SIG-M5 (cell line): ENCODE measurements around the gene NTSR1.
A peak's percentile ranks its signal among the peaks of the same experiment; 100 is the strongest.

Experiments
- DNase-seq: peaks from one replicate; lab custom pipeline; 2025; lab: John Stamatoyannopoulos, UW

NTSR1 gene

GRCh38 chr20:62739581-62740285, 31.1 kb downstream of the NTSR1 start:
- DNase-seq, result no peak

- DNase-seq, result peak; percentile 95
These were observed 31.9 kb downstream of the NTSR1 start for GRCh38 chr20:62740286-62741141.

GRCh38 chr20:62741191-62741691, 32.6 kb downstream of the NTSR1 start:
- DNase-seq, result no peak

GRCh38 chr20:62741701-62742491, 33.3 kb downstream of the NTSR1 start:
- DNase-seq, result no peak

GRCh38 chr20:62742550-62742949, 33.9 kb downstream of the NTSR1 start:
- DNase-seq, result no peak

GRCh38 chr20:62742979-62743776, 34.5 kb downstream of the NTSR1 start:
- DNase-seq, result no peak

- DNase-seq, result no peak
These were observed 35.2 kb downstream of the NTSR1 start for GRCh38 chr20:62743777-62744317.

- no peak for DNase-seq
These were observed 36.1 kb downstream of the NTSR1 start for GRCh38 chr20:62744741-62745191.

- DNase-seq, result no peak
These were observed 36.8 kb downstream of the NTSR1 start for GRCh38 chr20:62745279-62745951.

- no peak for DNase-seq
These were observed 37.3 kb downstream of the NTSR1 start for GRCh38 chr20:62745952-62746288.

GRCh38 chr20:62748311-62748710, 39.7 kb downstream of the NTSR1 start:
- DNase-seq, result no peak

GRCh38 chr20:62749851-62750445, 41.3 kb downstream of the NTSR1 start:
- DNase-seq, result no peak

- no peak for DNase-seq
These were observed 43.0 kb downstream of the NTSR1 start for GRCh38 chr20:62751551-62752150.

GRCh38 chr20:62752181-62752670, 43.6 kb downstream of the NTSR1 start:
- no peak for DNase-seq

- no peak for DNase-seq
These were observed 44.2 kb downstream of the NTSR1 start for GRCh38 chr20:62752671-62753501.

- DNase-seq, result no peak
These were observed 45.0 kb downstream of the NTSR1 start for GRCh38 chr20:62753626-62754025.

GRCh38 chr20:62754122-62754990, 45.7 kb downstream of the NTSR1 start:
- no peak for DNase-seq

GRCh38 chr20:62754991-62755356, 46.3 kb downstream of the NTSR1 start:
- no peak for DNase-seq
